SK-N-SH treated with all-trans-retinoic acid at 6 μM for 48 hours (cell line): Measurements from ENCODE around the gene COL6A3.

ENCODE experiments used
- ARNTL ChIP-seq: fragments of 450-650 bp; formaldehyde crosslinking; IDR thresholded peaks from 2 replicates; pipeline ENCODE4 v1.5.0; 2020; ENCODE audit warnings: low read depth, mild to moderate bottlenecking, moderate library complexity, borderline replicate concordance
- CREB5 ChIP-seq: fragments of 250-450 bp; sonication (Bioruptor Pico); IDR thresholded peaks from 2 replicates; pipeline ENCODE4 v1.5.1; 2020; ENCODE audit warnings: low read depth, mild to moderate bottlenecking, moderate library complexity
- CSDC2 ChIP-seq: fragments of 250-450 bp; sonication (Bioruptor Pico); IDR thresholded peaks from 2 replicates; pipeline ENCODE4 v1.5.0; 2020; ENCODE audit warnings: mild to moderate bottlenecking, moderate library complexity
- PPARA ChIP-seq: fragments of 250-450 bp; sonication (Bioruptor Pico); IDR thresholded peaks from 2 replicates; pipeline ENCODE4 v1.5.0; 2020; ENCODE audit warnings: mild to moderate bottlenecking, borderline replicate concordance
- RARB ChIP-seq: fragments of 250-450 bp; sonication (Bioruptor Pico); IDR thresholded peaks from 2 replicates; pipeline ENCODE4 v1.8.0; 2021; ENCODE audit warnings: mild to moderate bottlenecking, moderate library complexity
- TCF4 ChIP-seq: fragments of 250-450 bp; sonication (Bioruptor Pico); IDR thresholded peaks from 2 replicates; pipeline ENCODE4 v1.8.0; 2021; ENCODE audit warnings: mild to moderate bottlenecking, moderate library complexity, borderline replicate concordance

DNA sequence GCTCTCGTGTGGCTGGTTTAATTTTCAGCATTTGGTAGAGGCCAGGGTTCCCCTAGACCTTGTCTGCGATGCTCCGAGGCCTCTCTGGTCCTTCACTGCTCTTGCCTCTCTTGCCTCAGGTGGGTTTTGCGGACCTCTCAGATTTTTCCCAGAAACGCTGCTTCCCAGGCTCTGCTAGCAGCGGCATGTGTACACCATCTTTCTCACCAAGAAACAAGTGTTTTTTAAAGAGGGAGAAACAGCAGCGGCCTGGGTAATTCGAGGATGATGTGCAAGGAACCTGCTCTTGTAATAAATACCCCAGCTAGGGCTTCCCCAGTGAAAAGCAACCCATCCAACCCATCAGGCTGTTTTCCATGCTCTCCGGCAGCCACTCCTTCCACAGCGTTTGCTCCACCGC, 33.5 kb upstream of the COL6A3 start:
- no peak for TF ChIP-seq CREB5 (CRISPR knock-in tag)
- no peak for TF ChIP-seq CSDC2 (CRISPR knock-in tag)
- TF ChIP-seq ARNTL: no peak
- TF ChIP-seq PPARA: no peak
- no peak for TF ChIP-seq RARB (CRISPR knock-in tag)
- TF ChIP-seq TCF4: no peak
